ENCODE results near the gene HSPH1. TPM values are rescaled to one million over a fixed set of nuclear protein-coding genes. Genes with fewer than 3 reads are reported as not detected.

Gene HSPH1
- total and polyA plus RNA-seq, 2 of the 13 experiments (the other 11 are each of a cell fraction or from before 2014, with no cell fraction given), result 13.0 to 62.9 TPM

DNA sequence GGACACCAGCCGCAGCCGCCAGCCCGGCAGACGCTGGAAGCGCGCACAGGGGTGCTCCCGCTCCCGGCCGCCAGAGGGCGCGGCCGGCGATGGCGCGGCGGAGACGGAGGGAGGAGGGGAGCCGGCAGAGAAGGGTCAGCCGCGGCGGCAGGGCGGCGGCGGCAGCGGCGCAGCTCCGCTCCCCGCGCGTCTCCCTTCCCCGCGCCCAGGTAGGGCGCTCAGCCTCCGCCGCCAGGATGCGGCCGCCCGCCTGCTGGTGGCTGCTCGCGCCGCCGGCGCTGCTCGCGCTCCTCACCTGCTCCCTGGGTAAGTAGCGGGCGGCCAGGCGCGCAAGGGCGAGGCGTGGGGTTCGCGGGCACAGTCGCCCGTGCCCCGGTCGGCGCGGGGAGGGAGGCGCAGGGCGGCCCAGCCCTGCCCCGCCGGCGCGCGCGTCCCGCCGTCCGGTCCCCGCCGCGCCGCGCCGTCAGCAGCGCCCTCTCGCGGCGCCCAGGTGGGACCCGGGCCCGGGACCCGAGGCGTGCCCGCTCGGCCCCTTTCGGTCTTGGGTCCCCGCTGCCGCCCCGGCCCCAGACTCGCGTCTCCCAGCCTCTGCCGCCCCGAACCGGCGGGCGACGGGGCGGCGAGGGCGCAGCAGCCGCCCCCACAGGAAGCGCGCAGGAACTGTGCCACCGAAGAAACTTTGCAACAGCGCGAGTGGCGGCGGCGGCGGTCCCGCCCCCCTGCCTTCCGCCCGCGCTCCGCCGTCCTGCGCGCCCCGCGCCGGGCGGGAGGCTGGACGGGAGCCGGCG lies 38.3 kb upstream of the HSPH1 start, which contains the start of gene B3GLCT (continued):
- TF ChIP-seq CHD4 (IDR thresholded peaks at IDR 0.05; ENCODE audit: borderline replicate concordance, low read length) (no peak), IKZF1 (IDR thresholded peaks at IDR 0.05) (no peak), ZNF678 (CRISPR knock-in tag; IDR thresholded peaks at IDR 0.05) (no peak), SMAD9 (CRISPR knock-in tag; IDR thresholded peaks at IDR 0.05) (no peak), ZNF326 (CRISPR knock-in tag; IDR thresholded peaks at IDR 0.05; ENCODE audit: borderline replicate concordance) (no peak), KLF13 (CRISPR knock-in tag; IDR thresholded peaks at IDR 0.05) (no peak), SAP130 (CRISPR knock-in tag; IDR thresholded peaks at IDR 0.05; ENCODE audit: low read depth) (peak; percentile 38; the same call in 1 of the 2 replicates), XRCC5 (optimal IDR thresholded peaks at IDR 0.05; ENCODE audit: low read length) (peak; percentile 49), ZNF20 (CRISPR knock-in tag; IDR thresholded peaks at IDR 0.05) (no peak), ZNF207 (IDR thresholded peaks at IDR 0.05; ENCODE audit: borderline replicate concordance) (no peak), AGO2 (optimal IDR thresholded peaks at IDR 0.05; ENCODE audit: low read depth, low read length) (no peak), THAP11 (CRISPR knock-in tag; IDR thresholded peaks at IDR 0.05) (peak; percentile 50; the same call in 1 of the 2 replicates), MAF1 (CRISPR knock-in tag; IDR thresholded peaks at IDR 0.05; ENCODE audit: borderline replicate concordance) (no peak), MYNN (CRISPR knock-in tag; IDR thresholded peaks at IDR 0.05; ENCODE audit: low read depth) (no peak), MAFG (CRISPR knock-in tag; IDR thresholded peaks at IDR 0.05) (no peak), ZSCAN22 (CRISPR knock-in tag; IDR thresholded peaks at IDR 0.05) (no peak), ZNF878 (CRISPR knock-in tag; IDR thresholded peaks at IDR 0.05) (no peak), ZNF563 (CRISPR knock-in tag; IDR thresholded peaks at IDR 0.05) (no peak), ZNF883 (CRISPR knock-in tag; IDR thresholded peaks at IDR 0.05; ENCODE audit: not compliant biosample characterization) (no peak), ZSCAN21 (CRISPR knock-in tag; IDR thresholded peaks at IDR 0.05; ENCODE audit: borderline replicate concordance) (peak; percentile 15; the same call in 1 of the 2 replicates)
- TF ChIP-seq, protein P1, sequence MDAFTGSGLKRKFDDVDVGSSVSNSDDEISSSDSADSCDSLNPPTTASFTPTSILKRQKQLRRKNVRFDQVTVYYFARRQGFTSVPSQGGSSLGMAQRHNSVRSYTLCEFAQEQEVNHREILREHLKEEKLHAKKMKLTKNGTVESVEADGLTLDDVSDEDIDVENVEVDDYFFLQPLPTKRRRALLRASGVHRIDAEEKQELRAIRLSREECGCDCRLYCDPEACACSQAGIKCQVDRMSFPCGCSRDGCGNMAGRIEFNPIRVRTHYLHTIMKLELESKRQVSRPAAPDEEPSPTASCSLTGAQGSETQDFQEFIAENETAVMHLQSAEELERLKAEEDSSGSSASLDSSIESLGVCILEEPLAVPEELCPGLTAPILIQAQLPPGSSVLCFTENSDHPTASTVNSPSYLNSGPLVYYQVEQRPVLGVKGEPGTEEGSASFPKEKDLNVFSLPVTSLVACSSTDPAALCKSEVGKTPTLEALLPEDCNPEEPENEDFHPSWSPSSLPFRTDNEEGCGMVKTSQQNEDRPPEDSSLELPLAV (CRISPR knock-in tag; conservative IDR thresholded peaks at IDR 0.05; ENCODE audit: low read depth), result no peak
- TF ChIP-seq, protein P2, sequence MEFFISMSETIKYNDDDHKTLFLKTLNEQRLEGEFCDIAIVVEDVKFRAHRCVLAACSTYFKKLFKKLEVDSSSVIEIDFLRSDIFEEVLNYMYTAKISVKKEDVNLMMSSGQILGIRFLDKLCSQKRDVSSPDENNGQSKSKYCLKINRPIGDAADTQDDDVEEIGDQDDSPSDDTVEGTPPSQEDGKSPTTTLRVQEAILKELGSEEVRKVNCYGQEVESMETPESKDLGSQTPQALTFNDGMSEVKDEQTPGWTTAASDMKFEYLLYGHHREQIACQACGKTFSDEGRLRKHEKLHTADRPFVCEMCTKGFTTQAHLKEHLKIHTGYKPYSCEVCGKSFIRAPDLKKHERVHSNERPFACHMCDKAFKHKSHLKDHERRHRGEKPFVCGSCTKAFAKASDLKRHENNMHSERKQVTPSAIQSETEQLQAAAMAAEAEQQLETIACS (CRISPR knock-in tag; IDR thresholded peaks at IDR 0.05), result no peak
- TF ChIP-seq, protein P3, sequence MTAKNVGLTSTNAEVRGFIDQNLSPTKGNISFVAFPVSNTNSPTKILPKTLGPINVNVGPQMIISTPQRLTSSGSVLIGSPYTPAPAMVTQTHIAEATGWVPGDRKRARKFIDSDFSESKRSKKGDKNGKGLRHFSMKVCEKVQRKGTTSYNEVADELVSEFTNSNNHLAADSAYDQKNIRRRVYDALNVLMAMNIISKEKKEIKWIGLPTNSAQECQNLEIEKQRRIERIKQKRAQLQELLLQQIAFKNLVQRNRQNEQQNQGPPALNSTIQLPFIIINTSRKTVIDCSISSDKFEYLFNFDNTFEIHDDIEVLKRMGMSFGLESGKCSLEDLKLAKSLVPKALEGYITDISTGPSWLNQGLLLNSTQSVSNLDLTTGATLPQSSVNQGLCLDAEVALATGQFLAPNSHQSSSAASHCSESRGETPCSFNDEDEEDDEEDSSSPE (CRISPR knock-in tag; IDR thresholded peaks at IDR 0.05), result peak; percentile 45; the same call in 1 of the 2 replicates
- TF ChIP-seq, protein P4, sequence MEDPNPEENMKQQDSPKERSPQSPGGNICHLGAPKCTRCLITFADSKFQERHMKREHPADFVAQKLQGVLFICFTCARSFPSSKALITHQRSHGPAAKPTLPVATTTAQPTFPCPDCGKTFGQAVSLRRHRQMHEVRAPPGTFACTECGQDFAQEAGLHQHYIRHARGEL (CRISPR knock-in tag; IDR thresholded peaks at IDR 0.05), result no peak
- TF ChIP-seq, protein P5, sequence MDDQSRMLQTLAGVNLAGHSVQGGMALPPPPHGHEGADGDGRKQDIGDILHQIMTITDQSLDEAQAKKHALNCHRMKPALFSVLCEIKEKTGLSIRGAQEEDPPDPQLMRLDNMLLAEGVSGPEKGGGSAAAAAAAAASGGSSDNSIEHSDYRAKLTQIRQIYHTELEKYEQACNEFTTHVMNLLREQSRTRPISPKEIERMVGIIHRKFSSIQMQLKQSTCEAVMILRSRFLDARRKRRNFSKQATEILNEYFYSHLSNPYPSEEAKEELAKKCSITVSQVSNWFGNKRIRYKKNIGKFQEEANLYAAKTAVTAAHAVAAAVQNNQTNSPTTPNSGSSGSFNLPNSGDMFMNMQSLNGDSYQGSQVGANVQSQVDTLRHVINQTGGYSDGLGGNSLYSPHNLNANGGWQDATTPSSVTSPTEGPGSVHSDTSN (CRISPR knock-in tag; IDR thresholded peaks at IDR 0.05; ENCODE audit: borderline replicate concordance), result no peak

All from HepG2 (cell line).